ENCODE results near the gene ACTRT2.

Gene ACTRT2

DNA sequence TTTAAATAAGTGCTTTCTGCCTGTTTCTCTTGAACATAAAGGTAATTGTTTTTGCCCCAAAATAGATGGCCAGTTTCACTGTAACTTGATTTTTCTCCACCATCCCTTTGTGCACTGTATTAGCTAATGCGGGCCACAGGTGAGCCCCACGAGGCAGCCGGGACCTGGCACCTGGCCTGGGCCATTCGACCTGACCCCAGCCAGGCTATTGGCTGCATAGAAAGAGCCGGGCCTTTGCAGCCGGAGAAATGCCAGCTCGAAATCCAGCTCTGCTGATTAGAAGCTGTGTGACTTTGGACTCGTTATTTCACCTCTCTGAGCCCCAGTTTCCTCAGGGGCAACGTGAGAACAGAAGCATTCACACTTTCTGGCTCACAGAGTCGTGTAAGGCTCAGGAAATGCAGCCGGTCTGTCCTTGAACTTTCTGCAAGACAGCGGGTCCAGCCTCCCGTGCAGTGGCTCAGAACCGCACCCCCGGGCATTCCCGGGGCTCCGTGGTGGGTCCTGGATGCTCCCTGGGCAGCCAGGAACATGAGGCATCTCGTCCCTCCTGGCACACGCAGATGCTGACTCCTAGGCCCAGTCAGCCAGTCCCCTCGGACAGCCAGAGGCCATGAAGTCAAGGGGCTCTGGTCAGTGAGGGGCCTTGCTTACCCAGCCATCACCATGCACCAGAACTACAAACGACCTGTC is 37.4 kb upstream of the ACTRT2 start:
- no peak for DNase-seq (ENCODE audit: low read depth in 3 of 3)

DNA sequence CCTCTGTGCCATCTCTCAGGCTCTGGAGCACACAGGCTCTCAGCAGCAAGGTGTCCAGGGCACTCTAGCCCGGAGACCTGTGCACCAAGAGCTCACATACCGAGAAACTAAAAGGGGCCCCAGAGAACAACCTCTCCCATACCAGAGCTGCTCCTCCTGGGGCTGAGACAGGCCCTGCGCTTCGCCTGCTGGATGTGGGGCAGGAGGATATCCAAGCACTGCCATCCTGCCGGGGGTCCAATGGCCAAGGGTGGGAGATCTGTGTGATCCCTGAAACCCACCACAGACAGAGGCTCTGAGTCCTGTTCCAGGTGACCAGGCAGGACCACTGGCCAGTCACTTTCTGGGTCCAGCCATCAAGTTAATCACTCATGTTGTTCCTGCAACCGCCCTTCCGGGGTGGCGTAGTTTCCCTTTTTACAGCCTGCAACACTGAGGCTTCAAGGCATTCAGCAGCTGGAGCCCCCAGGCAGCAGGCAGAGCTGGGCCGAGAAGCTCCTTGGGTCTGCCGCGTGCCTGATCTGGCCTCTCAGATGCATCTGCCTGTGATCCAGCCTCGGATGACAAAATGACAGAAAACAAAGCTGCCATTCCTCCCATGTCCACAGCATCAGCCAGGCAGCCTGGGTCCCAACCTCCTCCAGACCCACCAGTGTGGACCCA is 36.7 kb upstream of the ACTRT2 start:
- no peak for DNase-seq (ENCODE audit: low read depth in 3 of 3)

DNA sequence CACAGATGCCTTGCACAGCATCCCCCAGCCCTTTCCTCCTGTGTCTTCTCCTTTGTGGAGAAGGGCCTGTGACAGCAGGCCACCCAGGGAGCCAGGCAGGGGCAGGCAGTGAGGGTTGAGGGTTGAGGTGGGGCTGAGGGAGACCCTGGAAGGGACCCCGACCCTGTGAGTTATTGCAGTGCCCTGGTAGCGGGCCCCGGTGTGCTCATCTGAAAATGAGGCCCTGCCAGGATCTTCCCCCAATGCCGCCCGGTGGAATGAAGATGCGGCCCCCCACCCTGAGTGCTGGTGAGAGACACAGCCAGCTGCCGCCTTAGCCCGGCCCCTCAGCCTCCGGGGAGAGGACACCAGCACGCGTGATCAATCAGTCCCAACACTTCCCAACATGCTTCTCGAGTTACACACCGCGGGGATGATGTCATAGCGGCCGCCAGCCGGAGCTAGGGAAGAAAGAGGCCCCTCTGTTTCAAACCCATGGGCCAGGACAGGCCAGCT is 36.2 kb upstream of the ACTRT2 start:
- no peak for DNase-seq (ENCODE audit: low read depth in 3 of 3)

DNA sequence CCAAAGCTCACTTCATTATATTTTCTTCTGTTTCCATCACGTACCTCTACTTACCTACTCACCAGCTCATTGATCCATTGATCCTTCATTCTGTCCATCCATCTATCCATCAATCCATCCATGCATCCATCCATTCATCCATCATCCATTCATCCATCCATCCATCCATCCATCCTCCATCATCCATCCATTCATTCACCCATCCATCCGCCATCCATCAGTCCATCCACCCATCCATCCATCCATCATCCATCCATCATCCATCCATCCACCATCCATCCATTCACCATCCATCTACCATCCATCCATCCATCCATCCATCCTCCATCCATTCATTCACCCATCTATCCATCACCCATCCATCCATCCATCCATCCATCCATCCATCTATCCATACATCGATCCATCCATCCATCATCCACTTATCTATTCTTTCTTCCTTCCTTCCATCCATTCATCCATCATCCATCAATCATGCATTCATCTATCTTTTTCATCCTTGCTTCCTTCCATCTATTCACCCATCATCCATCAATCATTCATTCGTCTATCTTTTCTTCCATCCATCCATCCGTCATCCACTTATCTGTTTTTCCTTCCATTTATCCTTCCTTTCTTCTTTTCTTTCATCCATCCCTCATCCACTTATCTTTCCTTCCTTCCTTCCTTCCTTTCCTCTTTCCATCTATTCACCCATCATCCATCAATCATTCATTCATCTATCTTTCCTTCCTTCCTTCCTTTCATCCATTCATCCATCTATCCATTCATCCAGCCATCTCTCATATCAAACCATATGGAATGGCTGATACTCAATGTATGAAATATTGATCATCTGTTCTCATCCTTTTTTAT is 35.3 kb upstream of the ACTRT2 start:
- no peak for DNase-seq (ENCODE audit: low read depth in 3 of 3)

DNA sequence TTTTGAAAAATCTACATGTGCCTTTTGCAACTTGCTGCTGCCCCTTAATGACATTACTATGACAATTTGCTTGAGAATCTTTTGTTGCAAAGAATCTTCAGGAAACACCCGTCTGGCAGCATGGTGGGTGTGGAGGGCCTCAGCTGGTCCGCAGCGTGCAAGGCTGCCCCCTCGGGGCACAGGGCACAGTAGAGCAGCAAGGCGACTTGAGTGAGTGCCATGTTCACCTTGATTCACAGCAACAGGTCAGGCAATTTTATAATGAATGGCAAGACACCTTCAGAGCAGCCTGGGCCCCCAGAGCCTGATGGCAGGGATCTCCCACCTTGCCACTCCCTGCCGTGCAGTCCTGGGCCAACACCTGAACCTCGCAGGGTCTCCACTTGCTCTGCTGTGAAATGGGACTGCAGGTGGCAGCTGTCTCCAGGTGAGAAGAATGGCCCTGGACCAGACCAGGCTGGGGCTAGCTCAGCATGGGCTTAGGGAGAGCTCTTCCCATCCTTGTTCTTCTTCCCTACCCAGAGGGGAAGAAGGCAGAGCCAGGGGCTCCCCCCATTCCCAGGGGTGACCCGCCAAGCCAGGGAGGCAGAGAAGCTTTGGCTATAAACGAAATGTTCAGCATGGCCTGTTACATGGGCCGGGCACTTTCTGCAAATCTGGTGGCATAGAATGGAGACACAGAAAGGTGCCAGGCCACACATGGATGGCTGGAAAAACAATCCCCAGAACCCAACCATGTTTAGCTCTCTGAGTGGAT is 34.5 kb upstream of the ACTRT2 start:
- DNase-seq (ENCODE audit: low read depth in 3 of 3) = no peak

DNA sequence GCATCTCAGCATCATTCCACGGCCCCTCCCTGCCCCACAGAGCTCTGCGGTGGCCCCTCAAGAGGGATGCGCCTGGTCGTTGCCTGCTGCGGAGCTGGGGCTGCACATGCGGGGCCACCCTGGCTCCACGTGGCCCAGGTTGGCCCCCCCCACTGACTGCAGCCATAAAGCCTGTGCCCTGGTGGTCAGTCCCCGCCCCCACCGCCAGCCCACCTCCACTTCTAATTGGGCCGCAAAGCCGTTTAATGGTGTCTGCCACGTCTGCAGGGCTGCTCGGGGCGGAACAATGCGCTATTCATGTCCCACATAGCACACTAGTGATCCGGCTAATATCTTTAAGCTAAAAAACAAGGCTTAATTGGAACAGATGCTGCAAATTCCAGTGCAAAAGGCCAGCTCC is 33.5 kb upstream of the ACTRT2 start:
- DNase-seq (ENCODE audit: low read depth in 3 of 3) = no peak

DNA sequence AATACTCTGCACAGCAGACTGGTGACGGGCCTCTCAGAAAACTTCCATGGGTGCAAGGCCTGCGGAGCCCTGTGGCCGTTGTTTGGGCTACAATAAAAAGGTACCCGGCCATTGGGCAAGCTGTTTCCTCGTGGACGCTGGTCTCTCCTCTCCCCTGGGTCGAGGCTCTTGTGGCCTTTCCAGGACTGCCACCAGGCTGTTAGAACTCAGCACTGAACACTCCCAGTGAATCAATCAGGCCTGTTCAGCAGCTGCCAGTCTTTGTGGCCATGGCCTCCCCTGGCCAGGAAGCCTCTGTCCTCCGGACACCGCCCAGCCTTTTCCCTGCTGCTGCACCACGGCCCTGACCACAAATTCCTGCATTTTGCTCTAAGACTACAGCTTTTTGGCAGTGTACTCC is 33.0 kb upstream of the ACTRT2 start:
- DNase-seq (ENCODE audit: low read depth in 3 of 3) = no peak

DNA sequence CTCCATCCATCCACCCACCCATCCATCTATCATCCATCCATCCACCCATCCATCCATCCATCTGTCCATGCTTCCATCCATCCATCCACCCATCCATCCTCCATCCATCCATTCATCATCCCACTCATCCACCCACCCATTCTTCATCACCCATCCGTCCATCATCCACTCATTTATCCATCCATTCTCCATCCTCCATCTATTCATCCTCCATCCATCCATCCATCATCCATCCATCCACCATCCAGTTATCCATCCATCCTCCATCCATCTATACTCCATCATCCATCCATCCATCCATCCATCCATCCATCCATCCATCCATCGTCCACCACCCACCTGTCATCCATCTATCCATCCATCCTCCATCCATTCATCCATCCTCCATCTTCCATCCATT is 32.1 kb upstream of the ACTRT2 start:
- DNase-seq (ENCODE audit: low read depth in 3 of 3) = no peak

DNA sequence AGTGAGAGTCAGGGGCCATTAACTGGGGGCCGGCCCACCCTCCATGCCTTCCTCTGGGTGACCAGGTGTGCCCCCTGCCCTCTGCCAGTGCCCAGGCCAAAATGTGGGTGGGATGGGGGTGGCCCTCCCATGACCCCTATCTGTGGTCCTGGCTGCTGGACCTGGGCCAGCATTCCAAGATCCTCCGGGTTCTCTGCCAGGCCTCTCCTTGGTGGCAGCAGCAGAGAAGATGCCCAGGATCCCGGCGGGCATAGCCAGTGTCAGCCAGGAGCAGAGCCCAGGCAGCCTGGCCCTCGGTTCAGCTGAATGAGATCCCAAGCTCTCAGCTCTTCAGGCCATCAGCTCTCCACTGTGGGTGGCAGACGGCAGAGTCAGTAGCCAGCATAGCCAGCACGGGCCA is 31.3 kb upstream of the ACTRT2 start:
- DNase-seq (ENCODE audit: low read depth in 3 of 3) = no peak

DNA sequence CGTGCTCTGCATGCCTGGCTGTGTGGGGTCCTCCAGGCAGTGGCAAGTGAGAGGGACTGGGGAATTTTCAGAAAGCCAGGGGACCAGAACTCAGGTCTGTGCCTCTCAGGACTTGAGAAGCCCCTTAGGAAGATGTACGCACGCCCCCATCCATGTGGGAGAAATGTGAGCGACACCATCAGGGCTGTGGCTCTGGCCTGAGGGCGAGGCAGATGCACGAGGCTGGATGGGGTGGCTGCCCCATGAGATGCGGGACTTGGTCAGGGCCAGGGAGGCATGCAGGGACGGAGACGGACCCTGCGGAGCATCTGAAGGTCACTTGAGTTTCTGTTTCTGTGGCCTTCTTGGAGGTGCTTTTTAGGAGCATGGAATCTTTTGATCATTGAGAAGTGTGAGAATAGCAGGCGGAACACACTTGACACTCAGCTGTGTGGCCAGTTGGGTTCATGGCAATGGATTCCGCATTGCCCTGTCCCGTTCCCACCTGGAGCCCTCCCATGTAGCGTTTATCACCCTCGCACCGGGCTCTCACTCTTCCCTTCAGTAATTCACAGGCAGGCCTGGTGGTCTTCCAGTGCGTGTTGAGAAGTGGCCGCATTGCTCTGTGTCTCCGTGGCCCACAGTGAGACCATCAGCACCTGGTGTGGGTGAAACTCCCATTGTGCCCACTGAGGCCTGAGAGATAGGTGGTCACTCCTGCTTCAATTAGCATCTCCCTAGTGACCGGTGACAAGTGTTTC is 30.7 kb upstream of the ACTRT2 start:
- DNase-seq (ENCODE audit: low read depth in 3 of 3) = no peak

DNA sequence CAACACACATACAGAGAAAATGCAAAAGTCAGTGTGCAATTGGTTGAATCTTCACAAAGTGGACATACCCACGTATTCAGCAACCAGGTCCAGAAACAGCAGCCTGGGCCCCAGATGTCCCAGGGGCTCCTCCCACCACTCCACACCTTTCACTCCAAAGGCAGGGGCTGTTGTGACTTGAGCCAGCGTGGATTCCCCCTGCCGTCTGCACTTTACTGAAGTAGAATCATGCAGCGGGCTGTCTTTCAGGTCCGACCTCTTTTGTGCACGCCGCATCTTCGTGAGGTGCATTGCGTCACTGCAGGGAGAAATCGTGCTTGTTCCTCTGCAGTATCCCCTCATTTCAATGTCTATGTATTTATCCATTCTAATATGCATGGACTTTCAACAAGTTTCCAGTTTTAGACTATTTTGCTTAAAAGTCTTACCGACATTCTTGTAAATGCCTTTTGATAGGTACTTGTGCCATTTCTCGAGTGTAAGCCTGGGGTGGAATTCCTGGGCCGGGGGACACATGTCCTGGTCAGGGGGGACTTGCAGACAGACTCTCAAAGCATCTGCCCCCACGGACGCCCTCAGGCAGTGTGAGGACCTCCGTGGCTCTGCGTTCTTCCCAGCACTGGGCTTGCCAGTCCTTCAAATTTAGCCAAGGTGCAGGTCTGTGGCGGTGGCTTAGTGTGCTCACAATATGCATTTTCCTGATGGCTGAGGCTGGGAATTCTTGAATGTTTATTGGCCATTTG is 29.3 kb upstream of the ACTRT2 start:
- no peak for DNase-seq (ENCODE audit: low read depth in 3 of 3)

DNA sequence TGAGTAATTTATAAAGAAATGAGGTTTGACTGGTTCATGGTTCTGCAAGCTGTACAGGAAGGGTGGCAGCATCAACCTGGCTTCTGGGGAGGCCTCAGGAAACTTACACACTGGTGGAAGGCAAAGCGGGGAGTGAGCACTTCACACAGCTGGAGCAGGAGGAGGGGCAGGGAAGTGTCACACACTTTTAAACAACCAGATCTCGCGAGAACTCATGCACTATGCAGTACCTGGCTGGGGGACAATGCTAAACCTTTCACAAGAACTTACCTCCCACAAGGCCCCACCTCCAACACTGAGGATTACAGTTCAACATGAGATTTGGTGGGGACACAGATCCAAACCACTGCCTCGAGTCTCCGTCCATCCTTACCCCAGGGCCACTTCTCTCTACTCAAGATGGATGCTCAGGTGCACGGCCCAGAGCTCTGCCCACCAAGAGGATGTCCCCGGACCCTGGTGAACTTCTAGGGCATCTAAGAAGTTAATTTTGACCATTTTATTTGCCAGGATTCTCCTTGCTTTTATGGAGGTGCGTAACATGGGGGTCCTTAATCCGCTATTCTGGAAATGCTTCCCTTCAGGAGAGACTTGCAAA is 22.7 kb upstream of the ACTRT2 start:
- DNase-seq (ENCODE audit: low read depth in 3 of 3) = no peak

DNA sequence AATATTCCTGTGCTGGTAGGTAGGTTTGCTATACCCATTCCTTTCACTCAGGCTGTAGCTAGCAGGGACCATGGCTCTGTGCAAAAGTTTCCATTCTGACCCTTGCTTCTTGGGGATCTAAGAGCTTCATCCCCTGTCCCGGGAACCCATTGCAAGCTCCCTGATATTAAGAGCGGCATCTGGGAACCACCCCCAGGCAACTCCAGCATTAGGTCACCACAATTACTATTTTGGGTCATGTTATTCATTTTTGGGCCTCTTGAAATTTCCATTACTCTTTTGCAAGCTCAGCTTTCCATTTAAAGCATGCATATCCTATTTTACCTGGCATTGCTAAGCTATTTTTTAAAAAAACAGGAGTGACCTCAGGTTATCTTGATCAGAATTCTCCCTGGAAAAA is 22.1 kb upstream of the ACTRT2 start:
- DNase-seq (ENCODE audit: low read depth in 3 of 3) = no peak

DNA sequence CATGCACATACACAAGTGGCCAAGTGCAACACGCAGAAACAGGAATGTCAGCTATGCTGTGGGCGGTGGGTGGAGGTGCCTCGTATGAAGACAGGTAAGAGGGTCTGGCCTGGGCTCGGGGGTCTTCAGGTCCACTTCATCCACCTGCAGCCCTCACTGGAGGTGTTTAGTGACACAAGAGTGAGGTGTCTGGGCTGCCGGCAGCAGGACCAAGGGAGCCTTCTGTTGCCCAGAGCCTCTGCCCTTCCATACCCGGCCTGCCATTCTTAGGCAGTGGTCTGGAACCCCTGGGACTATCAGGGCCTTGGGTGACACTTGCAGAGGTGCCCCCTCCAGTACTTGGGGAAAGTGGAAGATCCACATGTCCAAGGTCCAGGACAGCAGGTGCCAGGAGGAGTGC is 21.7 kb upstream of the ACTRT2 start:
- no peak for DNase-seq (ENCODE audit: low read depth in 3 of 3)

DNA sequence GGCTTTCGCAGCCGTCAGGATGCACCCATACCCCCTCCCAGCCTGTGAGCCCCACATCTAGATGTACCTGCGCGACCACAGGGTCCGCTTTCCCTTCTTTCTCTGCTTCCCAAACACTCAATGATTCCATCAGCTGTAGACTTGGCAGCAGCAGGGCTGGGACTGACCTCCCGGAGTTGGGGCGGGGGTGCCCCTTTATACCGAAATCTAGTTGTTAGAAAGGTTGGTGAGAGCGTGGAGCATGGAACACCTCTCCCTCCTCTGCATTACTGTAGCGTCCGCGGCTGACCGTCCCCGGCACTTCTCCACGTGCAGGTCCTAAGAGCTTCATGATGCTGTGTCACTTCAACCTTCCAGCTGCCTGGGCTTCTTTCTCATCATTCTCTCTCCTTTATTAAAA is 21.1 kb upstream of the ACTRT2 start:
- DNase-seq (ENCODE audit: low read depth in 3 of 3) = no peak

DNA sequence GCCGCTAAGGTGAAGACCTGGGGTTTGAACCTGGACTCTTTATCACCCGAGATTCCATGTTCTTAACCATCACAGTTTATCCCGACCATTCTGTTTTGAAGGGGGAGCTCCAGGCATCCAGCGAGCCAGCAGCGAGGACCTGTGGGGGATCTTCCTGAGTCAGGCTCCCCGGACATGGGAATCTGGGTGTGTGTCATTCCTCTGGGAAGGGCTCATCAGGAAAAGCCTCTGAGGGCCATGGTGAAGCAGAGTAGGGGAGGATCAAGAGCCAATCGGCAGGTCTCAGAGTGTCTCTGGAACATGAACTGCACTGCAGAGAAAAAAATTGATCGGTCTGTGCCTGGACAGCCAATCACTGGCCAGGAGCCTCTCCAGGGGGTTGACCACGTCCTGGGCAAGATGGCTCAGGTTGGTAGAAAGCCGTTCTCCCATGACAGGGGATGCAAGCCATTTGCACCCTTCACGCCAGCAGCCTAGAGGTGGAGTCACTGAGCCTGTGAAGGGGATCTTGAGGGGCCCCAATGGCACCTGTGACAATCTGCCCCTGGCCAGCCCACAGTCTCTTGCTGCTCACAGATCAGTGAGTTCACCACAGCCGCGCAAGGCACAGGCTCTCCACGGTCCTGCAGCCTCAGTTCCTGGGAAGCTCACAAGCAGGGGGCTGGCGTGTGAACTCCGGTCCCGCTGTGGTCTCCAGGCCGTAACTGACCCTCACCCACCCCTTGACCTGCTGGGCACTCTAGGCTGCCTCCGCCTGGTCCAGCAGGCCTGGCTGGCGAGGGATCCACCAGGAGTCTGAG is 20.4 kb upstream of the ACTRT2 start:
- no peak for DNase-seq (ENCODE audit: low read depth in 3 of 3)

DNA sequence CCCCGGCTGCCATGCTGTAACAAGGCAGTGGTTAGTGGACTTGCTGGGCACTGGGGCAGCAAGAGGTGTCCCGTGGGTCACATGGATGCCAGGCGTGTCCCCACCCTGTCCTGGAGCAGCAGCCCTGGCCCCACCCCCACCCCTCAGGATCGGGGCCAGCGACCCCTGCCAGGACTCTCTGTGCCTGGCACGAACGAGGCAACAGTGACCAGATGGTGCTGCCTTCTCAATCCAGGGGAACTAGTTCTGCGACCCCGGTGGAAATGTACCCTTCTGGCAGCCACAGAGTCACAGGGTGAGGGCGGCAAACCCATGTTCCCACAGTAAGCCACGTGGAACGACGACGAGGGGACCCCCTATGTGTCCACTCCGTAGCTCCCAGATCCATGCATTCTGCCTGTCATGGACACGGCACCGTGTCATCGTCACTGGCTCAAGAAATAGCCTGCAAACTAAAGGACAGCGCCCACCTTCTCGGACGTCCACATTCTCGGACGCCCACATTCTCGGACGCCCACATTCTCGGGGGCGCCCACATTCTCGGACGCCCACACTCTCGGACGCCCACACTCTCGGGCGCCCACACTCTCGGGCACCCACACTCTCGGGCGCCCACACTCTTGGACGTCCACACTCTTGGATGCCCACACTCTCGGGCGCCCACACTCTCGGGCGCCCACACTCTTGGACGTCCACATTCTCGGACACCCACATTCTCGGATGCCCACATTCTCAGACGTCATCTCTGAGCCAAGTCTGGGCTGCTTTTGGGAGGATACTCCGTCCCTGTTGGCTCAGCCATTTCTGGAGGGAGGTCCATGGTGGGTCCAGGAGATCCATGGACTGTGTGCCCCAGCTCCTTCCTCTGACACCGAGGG is 19.6 kb upstream of the ACTRT2 start:
- no peak for DNase-seq (ENCODE audit: low read depth in 3 of 3)

DNA sequence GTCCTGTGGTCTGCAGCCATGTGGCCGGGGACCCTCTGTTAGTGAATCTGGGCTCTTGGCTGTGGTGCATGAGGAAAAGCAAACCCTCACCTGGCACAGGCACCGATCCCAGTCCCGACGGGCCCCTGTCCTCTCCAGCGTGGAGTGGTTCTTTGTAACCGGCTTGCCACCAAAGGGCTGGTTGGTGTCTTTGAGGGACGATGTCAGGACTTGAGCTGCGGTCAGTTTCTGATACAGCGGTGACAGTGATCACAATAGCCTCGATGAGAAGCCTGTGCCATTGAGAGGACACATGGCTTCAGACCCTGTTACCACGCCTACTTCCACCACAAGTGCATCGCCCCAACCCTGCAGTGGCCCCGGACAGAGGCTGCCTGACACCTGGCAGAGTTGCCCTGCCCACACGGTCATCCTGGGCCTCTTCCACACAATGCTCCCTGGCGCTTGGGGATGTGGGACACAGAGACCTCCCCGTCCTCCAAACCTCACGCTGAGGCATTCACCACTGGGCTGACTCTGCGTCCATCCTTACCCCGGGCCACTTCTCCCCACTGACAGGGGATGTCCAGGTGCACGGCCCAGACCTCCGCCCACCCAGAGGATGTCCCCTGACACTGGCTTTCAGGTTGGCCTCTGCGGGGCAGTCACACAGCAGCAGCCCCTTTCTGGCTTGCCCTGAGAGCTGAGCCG is 18.8 kb upstream of the ACTRT2 start:
- no peak for DNase-seq (ENCODE audit: low read depth in 3 of 3)
